Embryonic facial prominence (tissue), 1 donor: Measurements from ENCODE around the gene MYCBP2.
"Not testable (repeated sequence)": the region's sequence is repeated elsewhere in the genome, so short reads cannot be mapped to it uniquely, and the experiment has no call there.

ENCODE experiments used
- DNase-seq: peaks from one replicate; pipeline ENCODE4 v3.0.0-alpha.2; 2016; ENCODE audit errors: extremely low spot score

Gene MYCBP2

DNA sequence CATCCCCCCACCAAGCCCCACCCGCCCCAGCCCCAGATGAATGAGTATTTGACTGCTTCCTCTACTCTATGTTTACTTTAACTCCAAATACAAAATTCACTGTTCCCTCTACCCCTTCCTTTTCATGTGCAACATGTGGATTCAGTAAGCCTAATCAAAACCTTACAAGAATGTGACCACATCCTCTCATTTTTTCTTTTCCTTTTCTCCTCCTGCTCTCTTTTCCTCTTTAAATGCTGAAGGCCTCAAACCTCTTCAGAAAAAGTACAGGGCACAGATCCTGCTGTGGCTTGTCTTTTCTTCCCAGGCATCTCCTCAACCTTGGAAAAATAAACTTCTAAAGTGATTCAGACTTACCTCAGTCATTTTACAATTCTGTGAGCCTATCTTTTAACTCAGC lies 119.0 kb downstream of the MYCBP2 start:
- no peak for DNase-seq

DNA sequence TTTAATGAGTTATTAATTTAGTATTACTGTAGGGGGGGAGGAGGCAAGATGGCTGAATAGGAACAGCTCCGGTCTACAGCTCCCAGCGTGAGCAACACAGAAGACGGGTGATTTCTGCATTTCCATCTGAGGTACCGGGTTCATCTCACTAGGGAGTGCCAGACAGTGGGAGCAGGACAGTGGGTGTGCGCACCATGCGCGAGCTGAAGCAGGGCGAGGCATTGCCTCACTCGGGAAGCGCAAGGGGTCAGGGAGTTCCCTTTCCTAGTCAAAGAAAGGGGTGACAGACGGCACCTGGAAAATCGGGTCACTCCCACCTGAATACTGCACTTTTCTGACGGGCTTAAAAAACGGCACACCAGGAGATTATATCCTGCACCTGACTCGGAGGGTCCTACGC lies 127.9 kb downstream of the MYCBP2 start:
- DNase-seq: not testable (repeated sequence)

DNA sequence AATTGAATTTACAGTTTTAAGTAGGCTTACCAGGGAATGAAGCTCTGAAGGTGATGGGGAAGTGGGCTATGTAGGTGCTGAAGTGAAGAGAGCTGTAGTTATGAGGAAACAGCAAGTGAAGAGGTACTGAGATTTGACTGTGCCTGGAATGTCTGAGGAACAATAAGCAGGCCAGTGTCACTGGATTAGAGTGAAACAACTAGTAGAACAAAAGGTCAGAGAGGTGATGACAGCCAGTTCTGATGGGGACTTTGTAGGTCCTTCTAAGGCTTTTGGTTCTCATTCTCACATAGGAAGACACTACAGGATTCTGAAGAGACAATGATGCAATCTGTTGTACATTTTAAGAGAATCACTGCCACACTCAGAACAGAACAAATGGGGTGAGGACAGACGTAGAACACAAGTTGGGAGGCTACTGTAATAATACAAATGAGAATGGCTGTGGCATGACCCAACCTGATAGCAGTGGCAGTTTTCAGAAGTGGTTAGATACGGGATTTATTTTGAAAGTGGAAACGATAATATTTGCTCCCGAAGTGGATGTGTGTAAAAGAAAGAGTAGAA lies 130.8 kb downstream of the MYCBP2 start:
- no peak for DNase-seq

DNA sequence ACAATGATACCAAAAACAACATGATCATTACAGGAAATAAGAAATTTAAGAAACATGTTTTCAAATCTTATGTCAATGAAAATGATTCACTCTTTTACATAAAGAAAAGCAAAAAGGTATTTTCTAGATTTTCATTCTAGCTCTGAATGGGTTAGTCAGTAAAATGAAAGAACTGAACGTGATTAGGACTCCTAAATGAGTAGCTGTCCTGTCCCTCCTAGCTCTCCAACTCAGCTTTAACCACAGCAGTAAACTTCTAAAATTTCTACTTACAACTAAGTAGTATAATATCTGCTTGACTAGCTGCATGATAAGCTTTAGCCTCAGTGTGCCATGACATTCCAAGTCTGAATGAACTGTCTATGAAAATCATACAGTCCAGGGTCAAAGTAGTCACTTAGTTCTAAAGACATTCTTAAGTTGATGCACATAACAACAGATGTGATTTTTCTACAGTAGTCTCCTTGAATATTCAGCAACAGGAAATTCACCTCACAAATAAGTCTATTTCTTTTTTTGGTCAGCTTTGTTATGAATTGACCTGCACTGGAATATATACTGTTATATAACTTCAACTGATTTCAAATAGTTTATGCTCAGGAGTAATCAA lies 136.4 kb downstream of the MYCBP2 start:
- DNase-seq: no peak

DNA sequence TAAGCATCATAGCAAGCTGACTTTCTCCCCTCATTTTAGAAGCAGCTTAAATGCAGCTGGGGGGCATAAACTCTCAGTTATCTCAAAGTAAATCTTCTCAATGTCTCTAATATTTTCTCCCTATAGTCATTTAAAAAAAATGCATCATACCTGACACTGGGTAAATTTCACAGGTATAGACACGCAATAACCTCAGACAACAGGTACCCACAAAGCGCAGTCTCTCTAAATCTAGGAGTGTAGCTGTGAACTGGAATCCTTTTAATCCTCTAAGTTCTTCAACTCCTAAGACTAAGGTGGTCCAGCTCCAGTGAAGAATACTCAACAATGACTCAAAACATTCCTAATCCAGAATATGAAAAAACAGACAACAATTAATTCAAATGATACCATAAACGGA lies 141.2 kb downstream of the MYCBP2 start:
- DNase-seq: no peak

DNA sequence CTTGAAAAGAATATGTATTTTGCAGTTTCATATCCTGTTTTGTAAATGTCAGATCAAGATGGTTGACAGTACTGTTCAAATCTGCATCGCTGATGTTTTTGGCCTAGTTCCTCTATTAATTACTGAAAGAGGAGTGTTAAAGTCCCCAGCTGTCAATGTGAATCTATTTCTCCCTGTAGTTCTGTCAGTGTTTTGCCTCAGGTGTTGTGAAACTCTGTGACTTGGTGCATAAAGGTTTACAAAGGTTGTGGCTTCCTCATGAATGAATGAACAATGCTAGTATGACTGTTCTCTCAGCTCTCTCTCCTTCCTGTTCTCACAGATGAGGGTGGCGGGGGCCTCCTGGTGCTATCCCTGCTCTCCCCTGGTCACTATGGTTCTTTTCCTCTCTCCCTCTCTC lies 142.4 kb downstream of the MYCBP2 start:
- DNase-seq: no peak

DNA sequence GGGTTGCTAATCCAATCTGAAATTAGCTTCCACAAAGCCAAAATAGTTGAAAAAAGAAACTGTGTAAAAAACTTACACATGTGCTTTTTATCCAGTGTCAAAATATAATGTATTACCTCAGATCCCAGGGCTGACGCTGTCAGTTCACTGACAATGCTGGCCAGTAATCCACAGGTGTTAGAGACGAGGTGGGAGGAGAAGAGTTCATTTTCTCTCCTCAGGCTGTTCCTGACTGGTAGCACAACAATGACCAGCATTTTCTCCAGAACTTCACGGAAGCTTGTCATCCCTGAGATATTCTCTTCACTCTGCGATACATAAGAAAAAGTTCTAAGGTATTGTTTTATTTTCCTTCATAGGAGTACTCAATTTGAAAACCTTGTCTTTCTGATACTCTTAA lies 146.9 kb downstream of the MYCBP2 start:
- DNase-seq: no peak

DNA sequence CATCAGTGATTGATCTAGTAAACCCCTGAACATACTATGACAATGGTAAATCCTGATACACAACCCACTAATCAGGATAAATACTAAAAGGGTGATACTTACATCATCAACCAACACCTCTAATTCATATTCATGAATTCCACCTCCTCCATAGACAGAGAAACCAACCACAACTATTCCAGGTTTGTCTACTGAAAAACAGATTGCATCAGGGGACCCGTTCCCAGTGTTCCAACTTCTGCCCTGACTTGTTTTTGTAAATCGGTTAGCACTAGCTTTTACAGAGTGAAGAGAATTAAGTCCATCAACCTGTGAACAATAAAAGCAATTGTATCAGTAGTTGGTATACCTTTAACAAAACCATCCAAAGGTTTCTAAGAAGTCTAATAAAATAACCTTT lies 149.2 kb downstream of the MYCBP2 start:
- DNase-seq: no peak

DNA sequence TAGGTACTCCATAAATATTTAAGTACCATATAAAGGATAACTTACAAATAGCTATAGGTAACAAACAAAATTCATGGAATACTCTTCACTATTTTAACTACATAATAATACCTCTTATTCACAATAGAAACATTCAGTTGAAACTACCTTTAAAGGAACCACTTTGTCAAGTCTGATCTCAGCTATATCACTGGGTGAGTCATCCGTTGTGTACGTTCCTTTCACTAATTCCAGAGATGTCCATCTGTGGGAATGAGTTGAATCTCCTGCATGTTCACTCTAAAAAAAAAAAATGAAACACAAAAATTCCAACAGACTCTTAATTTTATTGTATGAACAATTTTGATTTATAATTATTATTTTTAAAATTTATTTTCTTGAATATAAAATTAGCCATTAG lies 150.5 kb downstream of the MYCBP2 start:
- no peak for DNase-seq

DNA sequence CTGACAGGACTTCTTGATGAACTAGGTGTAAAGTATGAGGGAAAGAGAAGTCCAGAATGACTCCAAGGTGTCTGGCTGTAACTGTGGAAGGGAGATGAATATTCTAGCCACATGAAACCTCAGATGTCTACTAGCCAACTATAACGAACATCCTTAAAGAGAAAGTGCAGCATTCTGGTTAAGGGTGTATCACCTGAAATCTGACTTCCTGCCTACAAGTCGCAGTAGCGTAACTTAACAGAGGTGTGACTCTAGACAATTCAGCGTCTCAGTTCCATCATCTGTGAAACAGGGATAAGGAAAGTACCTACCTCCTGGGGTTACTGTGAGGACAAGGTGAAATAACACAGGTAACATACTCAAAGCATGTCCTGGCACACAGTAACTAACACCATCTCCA lies 154.2 kb downstream of the MYCBP2 start:
- DNase-seq: no peak

DNA sequence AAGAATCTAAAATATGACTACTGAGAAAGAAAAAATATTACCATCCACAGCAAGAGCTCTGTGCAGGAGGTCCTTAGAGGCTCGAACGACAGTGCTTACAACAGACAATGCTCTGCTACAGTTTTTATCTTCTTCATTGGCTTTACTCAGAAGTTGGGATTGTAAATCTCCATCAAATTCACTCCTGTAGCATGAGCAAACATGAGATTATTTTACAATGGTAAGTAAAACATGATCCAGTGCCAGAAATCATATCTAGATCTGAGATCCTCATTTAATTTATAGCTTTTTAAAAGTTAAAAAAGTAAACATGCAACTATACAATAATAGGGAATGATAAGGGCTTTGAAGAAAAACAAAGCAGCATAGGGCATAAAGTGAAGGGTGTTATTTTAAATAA lies 155.4 kb downstream of the MYCBP2 start:
- no peak for DNase-seq

DNA sequence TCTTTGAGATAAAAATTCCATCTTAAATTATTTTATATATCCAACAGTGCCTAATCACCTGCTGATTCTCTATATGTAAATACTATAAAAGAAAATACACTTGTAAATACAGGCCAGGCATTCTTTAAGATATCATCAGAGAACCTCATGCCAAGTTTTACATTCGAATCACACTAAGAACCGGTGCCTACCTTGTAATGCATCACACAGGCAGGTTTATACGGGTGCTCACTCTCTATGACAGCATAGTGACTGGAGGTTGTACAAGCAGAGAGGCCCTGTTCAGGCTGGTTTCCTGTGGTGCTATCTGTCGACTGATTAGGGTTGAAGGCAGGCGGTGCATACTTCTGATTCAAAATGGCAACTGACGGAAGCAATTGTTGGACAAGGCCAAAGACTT lies 158.7 kb downstream of the MYCBP2 start:
- DNase-seq: no peak

DNA sequence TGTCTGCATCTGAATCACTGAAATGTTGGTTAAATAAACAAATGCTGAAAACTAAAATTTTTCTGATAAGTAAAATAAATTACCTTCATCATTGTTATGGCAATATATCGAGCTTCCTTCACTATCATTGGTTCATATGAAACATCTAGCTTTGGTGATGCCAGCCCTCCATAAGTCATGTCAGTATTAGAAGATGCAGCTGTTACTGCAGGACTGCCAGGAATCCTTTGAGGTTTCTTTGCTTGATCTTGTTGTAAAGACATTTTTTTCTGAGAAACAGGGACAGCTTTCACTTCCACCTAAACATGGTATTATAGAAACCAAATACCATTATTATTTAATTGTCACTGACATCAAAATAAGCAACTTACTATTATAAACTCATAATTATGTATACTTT lies 176.2 kb downstream of the MYCBP2 start:
- DNase-seq: no peak

DNA sequence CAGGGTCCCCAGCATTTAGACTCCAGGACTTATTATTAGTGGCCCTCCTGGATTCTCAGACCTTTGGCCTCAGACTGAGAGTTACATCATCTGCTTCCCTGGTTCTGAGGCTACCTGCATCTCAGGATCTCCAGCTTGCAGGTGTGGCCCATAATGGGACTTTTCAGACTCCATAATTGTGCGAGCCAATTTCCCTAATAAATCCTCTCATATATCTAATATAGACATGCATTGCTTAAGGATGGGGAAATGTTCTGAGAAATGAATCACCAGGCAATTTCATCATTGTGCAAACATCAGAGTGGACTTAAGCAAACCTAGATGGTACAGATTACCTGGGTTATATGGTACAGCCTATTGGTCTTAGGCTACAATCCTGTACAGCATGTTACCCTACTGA lies 183.5 kb downstream of the MYCBP2 start:
- DNase-seq: no peak

DNA sequence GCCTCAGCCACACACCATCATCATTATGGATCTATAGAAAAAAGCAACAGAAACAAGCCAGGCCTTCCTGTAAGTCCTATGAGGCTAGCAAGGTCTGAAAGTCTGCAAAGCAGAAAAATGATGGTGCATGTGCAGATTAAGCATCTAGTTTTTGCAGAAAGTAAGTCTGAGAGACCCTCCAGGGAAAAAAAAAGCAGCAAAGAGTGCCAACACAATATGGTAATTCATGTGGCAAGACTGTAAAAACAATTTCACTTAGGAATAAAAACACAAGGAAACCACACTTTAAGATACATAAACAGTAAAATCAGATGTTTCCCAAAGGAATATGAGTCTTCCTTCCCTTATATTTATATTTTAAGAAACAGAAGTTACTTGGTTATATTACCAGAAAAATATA lies 187.6 kb downstream of the MYCBP2 start:
- DNase-seq: no peak

DNA sequence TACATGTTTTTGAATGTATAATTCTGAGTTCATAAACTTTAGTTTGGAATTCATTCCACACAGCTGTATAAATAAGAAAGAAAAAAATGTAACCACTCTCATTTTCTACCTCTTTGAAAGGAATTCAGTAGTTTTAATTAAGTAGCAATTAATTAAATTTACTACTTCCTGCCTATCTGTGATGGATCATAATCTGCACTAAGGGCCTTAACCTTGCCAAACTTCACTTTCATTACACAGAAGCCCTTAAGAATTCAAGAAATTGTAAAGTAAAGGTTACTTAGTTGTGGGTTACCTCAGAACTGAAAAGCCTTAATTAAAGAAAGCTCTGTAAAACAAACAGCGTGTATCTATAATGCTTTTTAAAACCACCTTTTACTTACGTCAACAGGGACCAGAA lies 188.1 kb downstream of the MYCBP2 start:
- DNase-seq: no peak

DNA sequence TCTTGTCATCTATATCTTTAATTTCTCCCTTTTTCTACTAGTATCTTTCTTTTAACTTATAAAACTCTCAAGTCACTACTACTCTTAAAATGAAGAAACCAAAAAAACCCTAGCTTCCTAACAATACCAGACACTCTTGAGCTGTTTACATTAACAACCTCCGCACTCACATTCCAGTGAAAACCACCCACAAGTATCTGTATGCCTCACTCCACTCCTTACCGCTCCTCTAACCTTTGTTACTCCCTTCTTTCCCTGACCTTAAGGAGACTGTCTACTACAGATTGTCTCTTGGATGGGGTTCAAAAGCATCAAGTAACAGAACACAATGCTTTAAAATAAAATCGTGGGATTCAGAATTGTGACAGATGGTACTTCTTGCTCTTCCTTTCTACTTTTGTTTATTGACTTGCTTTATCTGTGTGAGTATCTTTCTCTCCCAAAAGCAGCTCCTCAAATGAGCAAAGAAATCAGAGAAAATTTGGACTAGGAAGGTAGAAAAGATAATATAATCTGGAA lies 189.9 kb downstream of the MYCBP2 start:
- DNase-seq: no peak

DNA sequence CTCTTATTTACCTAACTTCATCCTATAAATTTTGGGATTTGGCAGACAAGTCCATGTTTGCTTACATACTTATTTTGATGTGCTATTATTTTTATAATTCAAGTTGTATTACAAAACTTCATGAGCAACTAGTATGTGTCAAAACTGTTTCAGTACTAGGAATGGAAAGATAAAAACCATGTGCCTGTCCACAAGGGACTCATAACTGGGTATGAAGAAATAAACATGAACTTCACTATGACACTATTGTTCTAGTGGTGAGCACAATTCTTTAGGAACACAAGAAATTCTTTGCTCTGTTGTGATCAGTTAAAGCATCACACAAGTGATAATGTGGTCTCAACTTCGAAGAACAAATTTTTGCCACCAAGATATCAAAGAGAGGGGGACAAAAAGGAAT lies 202.5 kb downstream of the MYCBP2 start:
- no peak for DNase-seq

DNA sequence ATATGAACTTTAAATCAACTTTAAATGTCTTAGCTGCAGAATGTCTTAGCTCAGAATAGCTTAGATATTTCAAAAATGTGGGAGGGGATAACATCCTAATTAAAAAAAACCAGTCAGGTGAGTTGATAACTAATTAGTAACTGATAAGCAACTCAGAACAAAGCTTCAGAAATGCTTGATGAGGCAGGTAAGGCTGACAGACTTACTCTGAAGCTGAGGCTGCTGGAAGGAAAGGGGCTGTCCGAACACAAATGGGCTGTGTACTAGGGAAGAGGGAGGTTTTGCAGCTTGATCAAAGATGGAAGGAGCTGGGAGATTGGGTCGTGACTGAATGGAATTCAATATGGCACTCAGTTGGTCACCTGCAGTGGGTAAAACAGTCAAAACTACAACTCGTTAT lies 208.8 kb downstream of the MYCBP2 start:
- DNase-seq: no peak

DNA sequence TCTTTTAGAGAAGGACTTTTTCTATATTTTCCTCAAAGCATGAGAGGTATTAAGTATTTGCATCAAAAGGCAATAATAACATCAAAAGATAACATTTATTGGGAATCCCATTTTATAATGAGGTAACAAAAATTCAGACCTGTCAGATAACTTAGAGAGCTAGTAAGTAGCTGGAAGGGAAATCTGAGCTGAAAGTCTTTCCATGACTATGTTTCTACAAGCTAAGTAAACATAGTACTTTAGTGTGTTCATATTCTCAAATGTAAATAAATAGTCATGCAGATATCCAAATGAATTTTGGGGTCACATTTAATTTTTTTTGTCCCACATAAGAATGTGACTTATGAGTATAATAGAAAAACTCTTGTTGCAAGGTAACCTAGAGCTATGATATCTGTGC lies 212.6 kb downstream of the MYCBP2 start:
- no peak for DNase-seq

DNA sequence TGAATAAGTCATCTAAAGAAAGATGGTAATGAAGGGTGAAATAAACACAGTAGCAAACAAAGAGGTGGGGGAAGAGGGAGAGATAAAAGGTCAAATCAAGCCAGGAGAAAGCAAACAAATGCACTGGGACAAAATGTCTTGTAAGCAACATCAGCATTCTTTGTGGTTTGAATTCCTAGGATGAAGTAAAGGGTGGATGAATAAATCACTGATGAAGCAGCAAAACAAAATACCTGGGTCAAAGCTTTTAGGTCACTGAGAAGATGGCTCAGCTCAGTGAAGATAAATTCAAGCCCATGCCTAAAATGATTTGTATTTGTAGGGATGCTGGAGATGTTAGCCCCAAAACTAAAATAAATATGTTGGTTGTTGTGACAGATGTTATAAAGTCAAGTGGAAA lies 213.4 kb downstream of the MYCBP2 start:
- DNase-seq: no peak

DNA sequence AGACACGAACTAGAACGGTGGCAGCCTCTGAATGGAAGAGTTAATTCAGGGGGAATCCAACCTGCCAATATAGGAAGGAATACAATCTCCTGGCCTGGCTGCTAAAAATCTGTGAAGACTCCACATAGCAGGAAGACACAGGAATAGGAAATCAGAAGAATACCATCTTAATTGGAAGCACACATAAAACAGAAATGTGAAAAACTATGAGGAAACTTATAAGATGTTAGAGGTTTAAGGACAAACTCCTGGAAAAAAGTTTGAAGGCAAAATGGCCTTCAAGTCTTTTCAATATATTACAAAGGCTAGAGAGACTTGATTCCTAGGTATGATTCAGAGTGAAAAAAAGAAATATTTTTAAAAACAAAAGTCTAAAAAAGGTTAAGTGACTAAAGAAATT lies 221.8 kb downstream of the MYCBP2 start:
- DNase-seq: no peak

DNA sequence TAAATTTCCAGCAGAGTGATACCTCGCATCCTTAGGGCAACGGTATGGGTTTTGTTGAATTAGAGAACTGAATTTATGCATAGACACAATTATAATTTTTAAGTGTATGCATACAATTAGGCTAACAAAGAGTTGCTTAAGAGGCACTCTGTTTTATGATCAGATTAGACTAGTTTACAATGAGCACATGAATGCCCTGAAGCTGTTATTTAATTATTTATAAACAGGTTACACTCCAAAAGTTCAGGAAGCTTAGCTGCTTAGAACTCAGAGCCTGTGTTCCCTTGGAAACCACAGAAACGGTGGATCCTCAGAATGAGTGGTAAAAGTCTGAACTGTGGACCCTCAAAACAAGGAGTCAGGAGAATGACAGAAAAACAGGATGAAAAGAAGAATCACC lies 227.5 kb downstream of the MYCBP2 start:
- no peak for DNase-seq

DNA sequence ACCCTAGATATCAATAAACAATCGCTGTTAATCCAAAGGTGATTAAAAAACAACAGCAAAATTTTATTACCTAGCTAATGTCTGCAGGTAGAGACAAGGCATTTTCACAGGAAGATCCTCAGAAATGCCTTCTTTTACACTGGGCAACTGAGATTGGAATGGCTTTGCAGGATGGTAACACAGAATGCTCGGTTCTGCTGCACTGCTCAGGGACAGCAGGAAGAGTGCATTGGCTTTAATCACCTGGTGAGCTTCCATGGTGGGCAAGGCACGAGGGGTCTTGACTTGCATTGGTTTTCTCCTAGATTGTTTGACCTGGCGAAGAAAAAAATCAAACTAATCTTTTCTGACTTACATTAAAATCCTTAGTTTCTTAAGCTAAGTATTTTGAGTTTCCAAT lies 231.6 kb downstream of the MYCBP2 start:
- DNase-seq: no peak
